ENCODE measurements around the gene KCNQ5. TPM values are rescaled to one million over a fixed set of nuclear protein-coding genes. Genes with fewer than 3 reads are reported as not detected.

The KCNQ5 gene
- total RNA-seq, 1 experiment from 2014 or later = 2.0 TPM

GRCh38 chr6:72626126-72626525 lies 4.3 kb downstream of the KCNQ5 start (continued):
- no peak for TF ChIP-seq ARID4B (CRISPR knock-in tag; IDR thresholded peaks at IDR 0.05; ENCODE audit: borderline replicate concordance)
- TF ChIP-seq ZNF219 (CRISPR knock-in tag; IDR thresholded peaks at IDR 0.05; ENCODE audit: borderline replicate concordance) = no peak

- POLR2A ChIA-PET = no interaction called here
- no peak for ATAC-seq
- Mint-ChIP-seq H3K27me3 (ENCODE audit: low read depth) (peaks cover 20% of the 10 kb centered on the region), H3K36me3 (no peaks in the 10 kb centered on the region), H3K27ac (no peak overlapping the region), H3K4me3 (no peak overlapping the region), H3K4me1 (0 out of 2 replicates have a peak, but pooled peaks cover 3% of the 10 kb centered on the region), H3K9me3 (peaks cover 2% of the 10 kb centered on the region; the same call in 1 of the 2 replicates)
- CTCF ChIA-PET = interaction anchor here (1.1 to 3.0 kb wide), 2 partner anchors 11 to 507 kb away, joined by 3 to 11 read pairs; no protein-coding TSS in a partner anchor
- TF ChIP-seq ZNF317 (CRISPR knock-in tag; IDR thresholded peaks at IDR 0.05; ENCODE audit: borderline replicate concordance, low read depth) = no peak
- no peak for TF ChIP-seq ZNF121 (CRISPR knock-in tag; IDR thresholded peaks at IDR 0.05)
- TF ChIP-seq HMGXB4 (CRISPR knock-in tag; IDR thresholded peaks at IDR 0.05) = no peak
- TF ChIP-seq GTF2I (CRISPR knock-in tag; conservative IDR thresholded peaks at IDR 0.05) = no peak
- TF ChIP-seq FOXP4 (CRISPR knock-in tag; IDR thresholded peaks at IDR 0.05) = no peak
- TF ChIP-seq STAT6 (CRISPR knock-in tag; conservative IDR thresholded peaks at IDR 0.05; ENCODE audit: low read depth) = no peak
- no peak for TF ChIP-seq ERG (CRISPR knock-in tag; IDR thresholded peaks at IDR 0.05)
- TF ChIP-seq ZMAT4 (CRISPR knock-in tag; IDR thresholded peaks at IDR 0.05) = no peak
- TF ChIP-seq E2F5 (CRISPR knock-in tag; IDR thresholded peaks at IDR 0.05) = no peak
- DNase-seq (ENCODE audit: low spot score) = no peak
These were observed 5.7 kb downstream of the KCNQ5 start for GRCh38 chr6:72627539-72627938.

All from WTC11 (cell line).